PC-3 (cell line): ENCODE measurements around the gene MSH3. TPM values are rescaled to one million over a fixed set of nuclear protein-coding genes. Genes with fewer than 3 reads are reported as not detected.

ENCODE experiments used
- ATAC-seq: fragments of 200-7000 bp; cut with Tn5 transposase; 2 replicates; pipeline ENCODE4 v1.9.1; 2020; ENCODE audit warnings: mild to moderate bottlenecking, moderate library complexity
- BruUV-seq: library from RNA; stranded (reverse); fragments of 400-500 nt; replicated peaks from 2 replicates; lab custom pipeline; 2021; lab: Mats Ljungman, UMichigan
- CTCF ChIA-PET: fragments of 300-600 bp; sonication (Branson Sonifier 250); formaldehyde crosslinking; loops from one replicate; lab custom pipeline; 2022; ENCODE audit warnings: antibody characterized with exemption; lab: Charles Lee
- POLR2A ChIA-PET: fragments of 300-600 bp; sonication (Branson Sonifier 250); formaldehyde crosslinking; loops from one replicate; lab custom pipeline; 2022; ENCODE audit warnings: antibody characterized with exemption; ENCODE audit not compliant: unreplicated experiment; lab: Charles Lee
- DNase-seq: peaks from one replicate; pipeline ENCODE4 v3.0.0-alpha.2; 2015
- H2AFZ ChIP-seq: fragments of 300-600 bp; sonication (generic); 2 replicates; pipeline ENCODE4 v1.6.0; 2016; ENCODE audit warnings: antibody characterized with exemption, low read length
- H3F3A ChIP-seq: fragments of 300-600 bp; sonication (generic); one replicate; pipeline ENCODE4 v1.6.0; 2017; ENCODE audit warnings: antibody characterized with exemption, low read length, control low read depth, mild to moderate bottlenecking; ENCODE audit not compliant: unreplicated experiment
- H3K27ac ChIP-seq: fragments of 300-600 bp; sonication (generic); 2 replicates; pipeline ENCODE4 v1.5.1; 2016; ENCODE audit warnings: mild to moderate bottlenecking, low read length
- H3K27me3 ChIP-seq: fragments of 300-600 bp; sonication (generic); 2 replicates; pipeline ENCODE4 v1.6.1; 2016; ENCODE audit warnings: low read length, mixed read lengths
- H3K36me3 ChIP-seq: fragments of 300-600 bp; sonication (generic); 2 replicates; pipeline ENCODE4 v1.6.1; 2016; ENCODE audit warnings: low read depth, mixed run types, low read length, mixed read lengths
- H3K4me1 ChIP-seq: fragments of 300-600 bp; sonication (generic); 2 replicates; pipeline ENCODE4 v1.5.1; 2016; ENCODE audit warnings: low read length; ENCODE audit not compliant: insufficient read depth
- H3K4me2 ChIP-seq: fragments of 300-600 bp; sonication (generic); 2 replicates; pipeline ENCODE4 v1.6.0; 2016; ENCODE audit warnings: low read length
- H3K4me3 ChIP-seq: fragments of 300-600 bp; sonication (generic); 2 replicates; pipeline ENCODE4 v1.5.1; 2016; ENCODE audit warnings: mild to moderate bottlenecking, low read length, mixed read lengths
- H3K79me2 ChIP-seq: fragments of 300-600 bp; sonication (generic); 2 replicates; pipeline ENCODE4 v1.6.1; 2017; ENCODE audit warnings: low read length, mixed read lengths
- H3K9ac ChIP-seq: fragments of 300-600 bp; sonication (generic); 2 replicates; pipeline ENCODE4 v1.6.0; 2016; ENCODE audit warnings: mild to moderate bottlenecking, low read length
- H3K9me2 ChIP-seq: fragments of 300-600 bp; sonication (generic); replicated peaks from 2 replicates; pipeline ENCODE4 v1.6.1; 2016; ENCODE audit warnings: mixed run types, low read length, mixed read lengths
- H3K9me3 ChIP-seq: fragments of 300-600 bp; sonication (generic); 2 replicates; pipeline ENCODE4 v1.6.1; 2016; ENCODE audit warnings: low read length, mixed read lengths
- H4K20me1 ChIP-seq: fragments of 300-600 bp; sonication (generic); 2 replicates; pipeline ENCODE4 v1.6.1; 2016; ENCODE audit warnings: low read length, mixed read lengths
- EZH2 ChIP-seq: fragments of 300-600 bp; sonication (generic); IDR thresholded peaks from one replicate; pipeline ENCODE4 v1.6.1; 2017; ENCODE audit warnings: antibody characterized with exemption, mild to moderate bottlenecking, low read length; ENCODE audit not compliant: unreplicated experiment
- EZH2phosphoT487 ChIP-seq: fragments of 300-600 bp; sonication (generic); IDR thresholded peaks from 2 replicates; pipeline ENCODE4 v1.6.1; 2018; ENCODE audit warnings: mild to moderate bottlenecking, antibody characterized with exemption, low read length, borderline replicate concordance
- intact Hi-C: fragments of 100-400 bp; cut with micrococcal nuclease; formaldehyde crosslinking; loops from 2 replicates; pipeline ENCODE4 v1.9.0; 2023
- total RNA-seq: library from RNA; depleted of rRNA; stranded (reverse); fragments of >200 nt; gene quantifications from 2 replicates; pipeline ENCODE4 v1.2.3, GENCODE V29; 2014
- TF ChIP-seq, protein P1 (sequence below): fragments of 300-600 bp; sonication (generic); conservative IDR thresholded peaks from 2 replicates; pipeline ENCODE4 v1.5.1; 2017; ENCODE audit warnings: antibody characterized with exemption, low read depth, mild to moderate bottlenecking, low read length

The MSH3 gene
- total RNA-seq, 1 experiment from 2014 or later: 9.0 TPM

- ChIA-PET CTCF (no interaction called here), POLR2A (no interaction called here)
- Histone ChIP-seq H3K27ac (no peak overlapping the region), H2AFZ (no peak overlapping the region), H3K36me3 (no peaks in the 10 kb centered on the region), H3K79me2 (no peaks in the 10 kb centered on the region), H3K4me3 (no peak overlapping the region), H3K9ac (no peak overlapping the region), H3K9me2 (no peaks in the 10 kb centered on the region), H3F3A (no peaks in the 10 kb centered on the region), H3K4me2 (no peak overlapping the region), H4K20me1 (no peaks in the 10 kb centered on the region), H3K27me3 (no peaks in the 10 kb centered on the region), H3K4me1 (no peaks in the 10 kb centered on the region), H3K9me3 (no peaks in the 10 kb centered on the region)
- intact Hi-C loops: no loop called here
- ATAC-seq: no peak
- BruUV-seq: no TSS peak
- no peak for DNase-seq
- TF ChIP-seq, protein P1, sequence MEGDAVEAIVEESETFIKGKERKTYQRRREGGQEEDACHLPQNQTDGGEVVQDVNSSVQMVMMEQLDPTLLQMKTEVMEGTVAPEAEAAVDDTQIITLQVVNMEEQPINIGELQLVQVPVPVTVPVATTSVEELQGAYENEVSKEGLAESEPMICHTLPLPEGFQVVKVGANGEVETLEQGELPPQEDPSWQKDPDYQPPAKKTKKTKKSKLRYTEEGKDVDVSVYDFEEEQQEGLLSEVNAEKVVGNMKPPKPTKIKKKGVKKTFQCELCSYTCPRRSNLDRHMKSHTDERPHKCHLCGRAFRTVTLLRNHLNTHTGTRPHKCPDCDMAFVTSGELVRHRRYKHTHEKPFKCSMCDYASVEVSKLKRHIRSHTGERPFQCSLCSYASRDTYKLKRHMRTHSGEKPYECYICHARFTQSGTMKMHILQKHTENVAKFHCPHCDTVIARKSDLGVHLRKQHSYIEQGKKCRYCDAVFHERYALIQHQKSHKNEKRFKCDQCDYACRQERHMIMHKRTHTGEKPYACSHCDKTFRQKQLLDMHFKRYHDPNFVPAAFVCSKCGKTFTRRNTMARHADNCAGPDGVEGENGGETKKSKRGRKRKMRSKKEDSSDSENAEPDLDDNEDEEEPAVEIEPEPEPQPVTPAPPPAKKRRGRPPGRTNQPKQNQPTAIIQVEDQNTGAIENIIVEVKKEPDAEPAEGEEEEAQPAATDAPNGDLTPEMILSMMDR: no peak
- TF ChIP-seq EZH2phosphoT487 (no peak), EZH2 (no peak)
Measured at GRCh38 chr5:80625230-80625629, 29.2 kb upstream of the MSH3 start.

DNA sequence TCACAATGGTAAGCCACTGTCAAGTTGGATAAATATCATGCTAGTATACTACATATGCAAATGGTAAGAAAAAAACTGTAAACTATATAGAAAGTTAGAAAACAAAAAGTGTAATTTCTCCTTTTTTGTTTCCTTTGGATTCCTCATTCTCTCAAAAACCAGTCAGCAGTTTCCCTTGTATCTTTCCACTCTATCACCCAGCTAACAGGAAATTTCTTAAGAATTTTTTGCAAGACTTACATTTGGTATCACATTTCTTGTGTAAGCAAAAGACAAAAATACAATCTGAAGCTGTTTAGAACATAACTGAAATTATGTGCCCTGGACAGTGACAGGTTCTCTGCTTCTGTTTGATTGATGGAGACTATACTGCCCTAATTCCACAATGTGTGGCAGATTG, 25.2 kb upstream of the MSH3 start:
- CTCF ChIA-PET: interaction anchor here (0.7 kb wide), 1 partner anchor 11 kb away, joined by 3 read pairs; no protein-coding TSS in a partner anchor
- no peak overlapping the region for H3K9ac ChIP-seq
- H3K36me3 ChIP-seq: no peaks in the 10 kb centered on the region; the same call in 1 of the 2 replicates
- intact Hi-C loops: no loop called here
- no peaks in the 10 kb centered on the region for H4K20me1 ChIP-seq
- no peaks in the 10 kb centered on the region for H3K9me2 ChIP-seq
- no TSS peak for BruUV-seq
- no peak for ATAC-seq
- H2AFZ ChIP-seq: no peak overlapping the region
- H3K4me2 ChIP-seq: no peak overlapping the region
- no peaks in the 10 kb centered on the region for H3K27me3 ChIP-seq
- no peaks in the 10 kb centered on the region for H3K4me1 ChIP-seq
- H3K79me2 ChIP-seq: no peaks in the 10 kb centered on the region
- TF ChIP-seq EZH2phosphoT487: no peak
- TF ChIP-seq, protein P1: no peak
- TF ChIP-seq EZH2: no peak
- no peaks in the 10 kb centered on the region for H3F3A ChIP-seq
- no peak overlapping the region for H3K27ac ChIP-seq
- no peaks in the 10 kb centered on the region for H3K9me3 ChIP-seq
- no peak overlapping the region for H3K4me3 ChIP-seq
- no peak for DNase-seq
- POLR2A ChIA-PET: no interaction called here

DNA sequence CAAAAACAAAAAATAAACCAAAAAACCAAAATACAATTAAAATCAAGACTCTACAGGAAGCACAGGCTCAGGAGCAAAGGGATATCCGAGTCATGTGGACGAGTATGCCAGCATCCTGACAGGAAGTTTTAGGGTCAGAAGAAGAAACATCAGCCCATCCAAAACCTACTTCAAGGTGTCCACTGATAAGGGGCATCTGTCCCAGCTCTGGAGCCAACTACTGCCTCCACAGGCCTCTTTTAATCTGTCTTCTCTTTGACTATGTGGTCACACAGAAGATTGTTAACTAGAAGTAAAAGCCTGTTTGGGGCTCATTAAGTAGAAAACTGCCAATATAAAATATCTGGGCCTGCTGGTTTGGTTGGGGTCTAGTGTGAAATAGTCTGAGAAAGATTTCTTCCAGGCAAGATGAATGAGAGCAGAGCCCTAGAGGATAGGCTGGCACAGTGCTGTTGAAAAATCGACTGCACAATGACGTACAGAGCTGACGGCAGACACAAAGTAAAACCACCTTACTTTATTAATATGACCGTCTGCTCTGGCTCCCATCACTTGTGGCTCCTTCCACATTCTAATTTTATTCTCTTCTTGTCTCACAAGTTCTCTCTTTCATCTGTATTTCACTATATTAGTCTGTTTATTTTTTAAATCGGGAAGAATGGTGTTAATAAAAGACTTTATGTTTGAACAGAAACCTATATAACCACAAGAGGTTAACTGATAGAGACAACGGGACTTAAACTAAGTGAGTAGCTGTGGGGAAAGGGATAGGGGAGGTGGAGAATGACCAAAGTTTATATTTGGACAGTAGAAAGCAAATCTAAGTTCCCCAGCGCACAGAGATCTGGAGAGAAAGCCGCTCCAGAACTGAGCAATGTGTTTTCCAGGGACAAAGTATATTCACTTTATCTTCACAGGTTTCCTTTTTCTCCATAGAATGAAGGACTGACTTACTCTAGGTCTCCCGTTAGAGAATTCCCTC, 22.9 kb upstream of the MSH3 start:
- no peaks in the 10 kb centered on the region for H3F3A ChIP-seq
- H3K4me2 ChIP-seq: no peak overlapping the region
- H3K79me2 ChIP-seq: no peaks in the 10 kb centered on the region
- CTCF ChIA-PET: no interaction called here
- H3K4me1 ChIP-seq: no peaks in the 10 kb centered on the region
- no peak overlapping the region for H3K27ac ChIP-seq
- intact Hi-C loops: no loop called here
- H3K36me3 ChIP-seq: no peaks in the 10 kb centered on the region; the same call in 1 of the 2 replicates
- no TSS peak for BruUV-seq
- H3K27me3 ChIP-seq: no peaks in the 10 kb centered on the region
- H3K4me3 ChIP-seq: no peak overlapping the region
- no peak overlapping the region for H3K9ac ChIP-seq
- TF ChIP-seq EZH2phosphoT487: no peak
- TF ChIP-seq EZH2: no peak
- TF ChIP-seq, protein P1: no peak
- no peak for DNase-seq
- no peaks in the 10 kb centered on the region for H3K9me2 ChIP-seq
- H2AFZ ChIP-seq: no peak overlapping the region
- POLR2A ChIA-PET: no interaction called here
- H4K20me1 ChIP-seq: no peaks in the 10 kb centered on the region
- H3K9me3 ChIP-seq: no peaks in the 10 kb centered on the region
- no peak for ATAC-seq
